Activated CD4-positive, alpha-beta memory T cell treated with anti-CD3 and anti-CD28 coated beads, Interleukin-2, amount 10 ng/mL, durations not matched to agents 7 days and 5 days (primary cell): ENCODE data around the gene TMPRSS11F. TPM values are rescaled to one million over a fixed set of nuclear protein-coding genes. Genes with fewer than 3 reads are reported as not detected.
"Not testable (repeated sequence)": the region's sequence is repeated elsewhere in the genome, so short reads cannot be mapped to it uniquely, and the experiment has no call there.

Source experiments
- CTCF ChIA-PET: fragments of 350-600 bp; sonication (Branson Sonifier 250); formaldehyde crosslinking; loops from one replicate; lab custom pipeline; 2021; ENCODE audit warnings: antibody characterized with exemption, inconsistent platforms; lab: Charles Lee
- POLR2A ChIA-PET: fragments of 350-600 bp; sonication (Branson Sonifier 250); formaldehyde crosslinking; loops from one replicate; lab custom pipeline; 2021; ENCODE audit warnings: antibody characterized with exemption; lab: Charles Lee
- DNase-seq: peaks from one replicate; pipeline ENCODE4 v3.0.0-alpha.2; 2020
- H3K27ac Mint-ChIP-seq: one replicate; pipeline ENCODE4 v1.8.0; 2021; ENCODE audit warnings: mild to moderate bottlenecking, mixed read lengths
- H3K27me3 Mint-ChIP-seq: one replicate; pipeline ENCODE4 v1.8.0; 2021; ENCODE audit warnings: mixed read lengths
- H3K36me3 Mint-ChIP-seq: one replicate; pipeline ENCODE4 v1.8.0; 2021; ENCODE audit warnings: low read depth, mixed read lengths
- H3K4me1 Mint-ChIP-seq: one replicate; pipeline ENCODE4 v1.8.0; 2021; ENCODE audit warnings: mixed read lengths
- H3K4me3 Mint-ChIP-seq: one replicate; pipeline ENCODE4 v1.8.0; 2021; ENCODE audit warnings: mild to moderate bottlenecking, mixed read lengths
- H3K9me3 Mint-ChIP-seq: one replicate; pipeline ENCODE4 v1.8.0; 2021; ENCODE audit warnings: mixed read lengths
- total RNA-seq, 2 experiments: library from RNA; stranded (reverse); gene quantifications; one replicate each; pipeline ENCODE4 v1.2.3, GENCODE V29; 2021

TMPRSS11F gene
- total RNA-seq: not detected

DNA sequence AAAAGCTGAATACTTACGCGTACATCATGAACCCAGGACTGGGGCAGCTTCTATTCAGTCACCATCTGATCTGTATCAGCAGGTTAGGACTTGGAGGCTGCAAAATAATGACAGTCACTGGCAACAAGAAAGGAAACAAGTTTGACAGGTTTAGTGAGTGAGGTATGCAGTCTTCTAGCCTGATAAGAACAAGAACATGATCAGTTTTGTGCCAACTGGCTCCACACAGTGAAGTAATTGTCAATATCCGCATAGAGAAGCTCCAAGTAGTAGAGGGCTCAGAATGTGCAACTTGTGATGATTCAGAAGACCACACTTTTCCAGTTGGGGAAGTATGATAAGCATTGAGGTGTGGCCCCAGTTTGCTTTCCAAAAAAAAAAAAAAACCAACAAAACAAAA is at the start of gene TMPRSS11F:
Gene TMPRSS11F, minus strand, starts transcription at position 77 of the 400 bp plus-strand sequence. Its CDS starts 49 bp downstream, at position 28.
- no peak for DNase-seq
- H3K9me3 Mint-ChIP-seq: peaks cover 4% of the 10 kb centered on the region
- H3K27me3 Mint-ChIP-seq: no peaks in the 10 kb centered on the region
- POLR2A ChIA-PET: no interaction called here
- H3K4me3 Mint-ChIP-seq: no peak within 1 kb of the TSS
- no peak within 1 kb of the TSS for H3K27ac Mint-ChIP-seq
- no peaks in the 10 kb centered on the region for H3K36me3 Mint-ChIP-seq
- H3K4me1 Mint-ChIP-seq: no peaks in the 10 kb centered on the region
- CTCF ChIA-PET: no interaction called here

DNA sequence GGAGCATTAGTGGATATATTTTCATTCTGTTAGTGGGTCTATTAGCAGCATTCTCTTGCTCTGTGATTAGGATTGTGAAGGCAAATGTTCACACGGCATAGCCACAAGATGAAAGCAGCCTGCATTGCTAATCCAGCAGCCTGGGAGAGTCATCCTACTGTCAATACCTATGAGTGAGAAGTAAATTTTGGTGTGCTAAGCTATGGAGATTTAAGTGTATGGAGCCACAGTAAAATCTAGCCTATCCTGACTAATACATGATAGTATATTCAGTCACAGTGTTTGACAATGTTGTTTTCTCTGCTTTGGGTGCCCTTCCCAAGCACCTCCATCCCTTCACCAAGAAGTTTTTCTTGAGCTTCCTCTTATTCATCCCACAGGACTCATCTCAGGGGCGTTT is 47.2 kb upstream of the TMPRSS11F start:
- no peak for DNase-seq
- ChIA-PET CTCF (interaction anchor here (1.7 kb wide), 1 partner anchor 430 kb away, joined by 4 read pairs; no protein-coding TSS in a partner anchor), POLR2A (no interaction called here)
- H3K9me3 Mint-ChIP-seq: no peaks in the 10 kb centered on the region
- no peaks in the 10 kb centered on the region for H3K4me1 Mint-ChIP-seq
- H3K36me3 Mint-ChIP-seq: no peaks in the 10 kb centered on the region
- H3K4me3 Mint-ChIP-seq: no peak overlapping the region
- H3K27ac Mint-ChIP-seq: no peak overlapping the region
- peaks cover 9% of the 10 kb centered on the region for H3K27me3 Mint-ChIP-seq

- no peak for DNase-seq
- CTCF ChIA-PET: interaction anchor here (1.7 kb wide), 1 partner anchor 430 kb away, joined by 4 read pairs; no protein-coding TSS in a partner anchor
- Mint-ChIP-seq H3K27ac (no peak overlapping the region), H3K4me3 (no peak overlapping the region), H3K36me3 (no peaks in the 10 kb centered on the region), H3K4me1 (no peaks in the 10 kb centered on the region), H3K9me3 (no peaks in the 10 kb centered on the region), H3K27me3 (peaks cover 9% of the 10 kb centered on the region)
- POLR2A ChIA-PET: no interaction called here
These were observed 46.8 kb upstream of the TMPRSS11F start for GRCh38 chr4:68176500-68176899.

DNA sequence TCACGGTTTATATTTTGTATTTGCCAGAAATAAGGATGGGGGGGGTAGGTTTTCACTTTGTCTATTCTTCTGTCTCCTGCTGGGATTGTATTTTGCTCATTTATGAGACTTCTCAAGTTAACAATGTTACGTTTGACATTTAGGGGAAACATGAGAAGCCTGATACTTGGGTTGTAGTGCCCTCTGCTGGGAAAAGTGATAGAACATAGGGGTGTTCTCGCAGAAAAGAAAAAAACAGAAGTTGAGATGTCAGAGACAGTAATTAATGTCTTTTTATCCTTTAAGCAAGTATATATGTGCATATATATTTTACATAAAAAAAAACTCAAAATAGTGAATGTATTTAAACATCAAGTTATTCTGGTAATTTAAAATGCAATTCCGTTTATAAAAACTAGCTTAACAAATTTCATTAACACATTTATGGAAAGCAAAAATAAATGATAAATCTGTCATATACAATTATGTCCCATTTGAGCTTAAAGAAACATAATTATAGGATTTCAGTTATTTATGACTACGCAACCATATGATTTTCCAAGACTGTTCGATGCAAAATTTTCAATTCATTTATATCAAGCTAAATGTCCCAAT is 46.0 kb upstream of the TMPRSS11F start:
- peaks cover 7% of the 10 kb centered on the region for H3K27me3 Mint-ChIP-seq
- CTCF ChIA-PET: interaction anchor here (1.0 to 1.7 kb wide), 2 partner anchors 189 to 429 kb away, joined by 3 to 4 read pairs; no protein-coding TSS in a partner anchor
- no peaks in the 10 kb centered on the region for H3K9me3 Mint-ChIP-seq
- H3K4me3 Mint-ChIP-seq: no peak overlapping the region
- no peaks in the 10 kb centered on the region for H3K4me1 Mint-ChIP-seq
- H3K36me3 Mint-ChIP-seq: no peaks in the 10 kb centered on the region
- POLR2A ChIA-PET: no interaction called here
- H3K27ac Mint-ChIP-seq: no peak overlapping the region
- peak; percentile 24 for DNase-seq

DNA sequence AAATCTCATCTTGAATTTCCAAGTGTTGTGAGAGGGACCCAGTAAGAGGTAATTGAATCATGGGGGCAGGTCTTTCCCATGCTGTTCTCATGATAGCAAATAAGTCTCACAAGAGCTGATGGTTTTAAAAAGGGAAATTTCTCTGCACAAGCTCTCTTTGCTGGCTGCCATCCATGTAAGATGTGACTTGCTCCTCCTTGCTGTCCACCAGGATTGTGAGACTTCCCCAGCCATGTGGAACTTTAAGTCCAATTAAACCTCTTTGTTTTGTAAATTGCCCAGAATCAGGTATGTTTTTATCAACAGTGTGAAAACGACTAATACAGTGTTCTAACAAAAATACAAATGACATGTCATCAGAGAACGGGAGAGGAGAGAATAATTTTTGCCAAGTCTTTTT is 44.7 kb upstream of the TMPRSS11F start:
- POLR2A ChIA-PET, DNase-seq, H3K36me3 Mint-ChIP-seq, H3K9me3 Mint-ChIP-seq, H3K27ac Mint-ChIP-seq, H3K4me1 Mint-ChIP-seq, H3K27me3 Mint-ChIP-seq, H3K4me3 Mint-ChIP-seq: not testable (repeated sequence)
- CTCF ChIA-PET: interaction anchor here (0.8 to 1.7 kb wide), 2 partner anchors 10 to 625 kb away, joined by 3 to 5 read pairs; no protein-coding TSS in a partner anchor

DNA sequence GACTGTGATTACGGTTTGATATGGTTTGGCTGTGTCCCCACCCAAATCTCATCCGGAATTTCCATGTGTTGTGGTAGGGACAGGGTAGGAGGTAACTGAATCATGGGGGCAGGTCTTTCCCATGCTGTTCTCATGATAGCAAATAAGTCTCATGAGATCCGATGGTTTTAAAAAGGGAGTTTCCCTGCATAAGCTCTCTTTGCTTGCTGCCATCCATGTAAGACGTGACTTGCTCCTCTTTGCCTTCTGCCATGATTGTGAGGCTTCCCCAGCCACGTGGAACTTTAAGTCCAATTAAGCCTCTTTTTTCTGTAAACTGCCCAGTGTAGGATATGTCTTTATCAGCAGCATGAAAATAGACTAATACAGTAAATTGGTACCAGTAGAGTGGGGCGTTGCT is 42.5 kb upstream of the TMPRSS11F start:
- H3K4me1 Mint-ChIP-seq, H3K27ac Mint-ChIP-seq, H3K4me3 Mint-ChIP-seq, CTCF ChIA-PET, H3K9me3 Mint-ChIP-seq, DNase-seq, POLR2A ChIA-PET, H3K27me3 Mint-ChIP-seq, H3K36me3 Mint-ChIP-seq: not testable (repeated sequence)

- no peak overlapping the region for H3K27ac Mint-ChIP-seq
- no peak overlapping the region for H3K4me3 Mint-ChIP-seq
- H3K9me3 Mint-ChIP-seq: no peaks in the 10 kb centered on the region
- H3K36me3 Mint-ChIP-seq: no peaks in the 10 kb centered on the region
- ChIA-PET CTCF (no interaction called here), POLR2A (no interaction called here)
- H3K4me1 Mint-ChIP-seq: no peaks in the 10 kb centered on the region
- no peaks in the 10 kb centered on the region for H3K27me3 Mint-ChIP-seq
- DNase-seq: no peak
These were observed 38.0 kb upstream of the TMPRSS11F start for GRCh38 chr4:68167706-68168105.

DNA sequence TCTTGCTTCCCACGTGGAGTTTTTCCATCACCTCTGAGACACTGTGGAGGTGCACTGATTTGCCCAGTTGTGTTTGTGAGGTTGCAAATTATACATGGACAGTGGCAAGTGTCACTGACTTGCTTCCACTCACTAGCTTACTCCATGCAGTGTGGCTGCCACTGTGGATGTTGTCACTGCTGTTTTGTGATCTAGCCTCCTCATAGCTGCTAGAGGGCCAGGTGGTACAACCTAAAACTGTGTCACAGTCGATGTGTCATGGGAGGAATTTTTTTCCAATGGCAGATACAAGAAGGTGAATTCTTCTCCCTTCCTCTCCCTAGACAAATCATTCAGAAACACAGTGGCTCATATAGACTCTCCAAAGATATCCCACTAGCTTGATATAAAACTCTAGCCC is 37.5 kb upstream of the TMPRSS11F start:
- no peaks in the 10 kb centered on the region for H3K4me1 Mint-ChIP-seq
- no peak overlapping the region for H3K27ac Mint-ChIP-seq
- DNase-seq: no peak
- H3K36me3 Mint-ChIP-seq: no peaks in the 10 kb centered on the region
- ChIA-PET CTCF (no interaction called here), POLR2A (no interaction called here)
- no peaks in the 10 kb centered on the region for H3K9me3 Mint-ChIP-seq
- H3K4me3 Mint-ChIP-seq: no peak overlapping the region
- no peaks in the 10 kb centered on the region for H3K27me3 Mint-ChIP-seq

DNA sequence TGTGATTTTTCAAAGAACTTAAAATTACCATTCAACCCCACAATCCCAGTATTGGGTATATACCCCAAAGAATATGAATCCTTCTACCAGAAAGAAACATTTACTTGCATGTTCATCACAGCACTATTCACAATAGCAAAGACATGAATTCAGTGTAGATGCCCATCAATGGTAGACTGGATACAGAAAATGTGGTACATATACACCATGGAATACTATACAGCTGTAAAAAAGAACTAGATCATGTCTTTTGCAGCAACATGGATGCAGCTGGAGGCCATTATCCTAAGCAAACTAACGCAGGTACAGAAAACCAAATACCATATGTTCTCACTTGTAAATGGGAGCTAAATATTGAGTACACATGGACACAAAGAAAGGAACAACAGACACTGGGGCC is 34.1 kb upstream of the TMPRSS11F start:
- Mint-ChIP-seq H3K27me3 (peaks cover 8% of the 10 kb centered on the region), H3K4me3 (no peak overlapping the region), H3K9me3 (no peaks in the 10 kb centered on the region), H3K27ac (no peak overlapping the region), H3K36me3 (no peaks in the 10 kb centered on the region), H3K4me1 (no peaks in the 10 kb centered on the region)
- no peak for DNase-seq
- ChIA-PET CTCF (interaction anchor here (1.4 kb wide), 1 partner anchor 10 kb away, joined by 5 read pairs; no protein-coding TSS in a partner anchor), POLR2A (no interaction called here)

GRCh38 chr4:68162196-68162595 is 32.5 kb upstream of the TMPRSS11F start:
- Mint-ChIP-seq H3K36me3 (no peaks in the 10 kb centered on the region), H3K9me3 (no peaks in the 10 kb centered on the region), H3K4me1 (no peaks in the 10 kb centered on the region), H3K4me3 (no peak overlapping the region), H3K27ac (no peak overlapping the region), H3K27me3 (peaks cover 8% of the 10 kb centered on the region)
- ChIA-PET POLR2A (no interaction called here), CTCF (no interaction called here)
- no peak for DNase-seq

DNA sequence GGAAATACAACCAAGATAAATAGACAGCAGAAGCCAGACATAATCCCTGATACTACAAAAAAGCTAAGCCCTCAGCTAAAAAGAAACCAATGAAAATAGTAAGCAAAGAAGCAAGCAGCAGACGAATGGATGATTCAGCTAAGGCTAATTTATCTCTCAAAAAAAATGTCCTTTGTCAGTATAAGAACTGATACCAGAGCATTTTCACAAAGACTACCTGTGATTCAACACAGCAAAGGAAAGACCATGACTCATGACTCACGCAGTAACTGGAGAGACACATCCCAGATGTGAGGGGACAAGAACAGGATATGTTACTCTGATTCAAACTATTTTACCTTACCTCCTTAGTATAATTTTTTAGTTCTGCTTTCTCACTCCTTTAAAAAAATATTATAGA is 22.7 kb upstream of the TMPRSS11F start:
- CTCF ChIA-PET: no interaction called here
- H3K4me1 Mint-ChIP-seq: no peaks in the 10 kb centered on the region
- peaks cover 1% of the 10 kb centered on the region for H3K27me3 Mint-ChIP-seq
- H3K9me3 Mint-ChIP-seq: no peaks in the 10 kb centered on the region
- no peak overlapping the region for H3K27ac Mint-ChIP-seq
- no peak for DNase-seq
- H3K36me3 Mint-ChIP-seq: no peaks in the 10 kb centered on the region
- POLR2A ChIA-PET: no interaction called here
- H3K4me3 Mint-ChIP-seq: no peak overlapping the region

GRCh38 chr4:68148800-68149685 is 19.4 kb upstream of the TMPRSS11F start:
- no peak for DNase-seq
- no peak overlapping the region for H3K4me3 Mint-ChIP-seq
- H3K9me3 Mint-ChIP-seq: no peaks in the 10 kb centered on the region
- no peak overlapping the region for H3K27ac Mint-ChIP-seq
- peaks cover 2% of the 10 kb centered on the region for H3K27me3 Mint-ChIP-seq
- no peaks in the 10 kb centered on the region for H3K4me1 Mint-ChIP-seq
- ChIA-PET CTCF (no interaction called here), POLR2A (no interaction called here)
- H3K36me3 Mint-ChIP-seq: no peaks in the 10 kb centered on the region

DNA sequence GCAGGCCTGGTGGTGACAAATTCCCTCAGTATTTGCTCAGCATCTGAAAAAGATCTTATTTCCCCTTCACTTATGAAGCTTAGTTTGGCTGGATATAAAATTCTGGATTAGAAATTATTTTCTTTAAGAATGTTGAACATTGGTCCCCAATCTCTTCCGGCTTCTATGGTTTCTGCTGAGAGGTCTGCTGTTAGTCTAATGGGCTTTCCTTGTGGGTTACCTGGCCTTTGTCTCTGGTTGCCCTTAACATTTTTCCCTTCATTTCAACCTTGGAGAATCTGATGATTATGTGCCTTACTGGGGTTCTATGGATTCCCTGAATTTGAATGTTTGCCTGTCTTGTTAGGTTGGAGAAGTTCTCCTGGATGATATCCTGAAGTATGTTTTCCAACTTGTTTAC is 17.4 kb upstream of the TMPRSS11F start:
- no peak overlapping the region for H3K4me3 Mint-ChIP-seq
- ChIA-PET CTCF (no interaction called here), POLR2A (no interaction called here)
- peaks cover 2% of the 10 kb centered on the region for H3K27me3 Mint-ChIP-seq
- H3K9me3 Mint-ChIP-seq: no peaks in the 10 kb centered on the region
- no peak overlapping the region for H3K27ac Mint-ChIP-seq
- H3K4me1 Mint-ChIP-seq: no peaks in the 10 kb centered on the region
- no peaks in the 10 kb centered on the region for H3K36me3 Mint-ChIP-seq
- no peak for DNase-seq
